NB4 (cell line): ENCODE measurements around the gene CAMKMT.

Experiments
- DNase-seq: peaks from one replicate; pipeline ENCODE4 v3.0.0; 2010; ENCODE audit warnings: low read depth
- H3K4me3 ChIP-seq: one replicate; pipeline ENCODE4 v1.5.1; 2011; ENCODE audit warnings: mild to moderate bottlenecking, low read depth, low read length, moderate library complexity
- MYC ChIP-seq: IDR thresholded peaks from 2 replicates; pipeline ENCODE4 v1.6.1; 2011; ENCODE audit warnings: low read depth, low read length
- POLR2A ChIP-seq: IDR thresholded peaks from 2 replicates; pipeline ENCODE4 v1.6.1; 2011; ENCODE audit warnings: mild to moderate bottlenecking; ENCODE audit not compliant: insufficient read length; ENCODE audit errors: extremely low read depth
- TF ChIP-seq, protein P1 (sequence below): IDR thresholded peaks from 2 replicates; pipeline ENCODE4 v1.6.1; 2011; ENCODE audit warnings: low read depth, low read length
- TF ChIP-seq, protein P2 (sequence below): IDR thresholded peaks from one replicate; pipeline ENCODE4 v1.5.1; 2012; ENCODE audit warnings: low read depth, low read length

Gene CAMKMT

DNA sequence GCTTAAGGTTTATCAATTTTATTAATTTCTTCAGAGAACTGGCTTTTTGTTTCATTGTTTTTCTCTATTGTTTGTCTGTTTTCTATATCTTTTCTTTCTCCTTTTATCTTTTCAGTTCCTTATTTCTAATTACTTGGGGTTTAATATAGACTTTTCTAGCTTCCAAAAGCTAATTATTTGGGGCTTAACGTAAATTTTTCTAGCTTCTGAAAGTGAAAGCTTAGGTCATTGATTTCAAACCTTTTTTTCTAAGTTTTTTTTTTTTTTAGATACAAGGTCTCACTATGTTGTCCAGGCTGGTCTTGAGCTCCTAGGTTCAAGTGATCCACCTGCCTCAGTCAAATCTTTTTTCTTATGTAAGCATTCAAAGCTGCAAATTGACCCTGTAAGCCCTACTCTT, 266.6 kb downstream of the CAMKMT start:
- no peak for DNase-seq
- no peak overlapping the region for H3K4me3 ChIP-seq
- TF ChIP-seq, protein P1, sequence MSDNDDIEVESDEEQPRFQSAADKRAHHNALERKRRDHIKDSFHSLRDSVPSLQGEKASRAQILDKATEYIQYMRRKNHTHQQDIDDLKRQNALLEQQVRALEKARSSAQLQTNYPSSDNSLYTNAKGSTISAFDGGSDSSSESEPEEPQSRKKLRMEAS = no peak
- TF ChIP-seq MYC = no peak
- TF ChIP-seq POLR2A = no peak
- TF ChIP-seq, protein P2, sequence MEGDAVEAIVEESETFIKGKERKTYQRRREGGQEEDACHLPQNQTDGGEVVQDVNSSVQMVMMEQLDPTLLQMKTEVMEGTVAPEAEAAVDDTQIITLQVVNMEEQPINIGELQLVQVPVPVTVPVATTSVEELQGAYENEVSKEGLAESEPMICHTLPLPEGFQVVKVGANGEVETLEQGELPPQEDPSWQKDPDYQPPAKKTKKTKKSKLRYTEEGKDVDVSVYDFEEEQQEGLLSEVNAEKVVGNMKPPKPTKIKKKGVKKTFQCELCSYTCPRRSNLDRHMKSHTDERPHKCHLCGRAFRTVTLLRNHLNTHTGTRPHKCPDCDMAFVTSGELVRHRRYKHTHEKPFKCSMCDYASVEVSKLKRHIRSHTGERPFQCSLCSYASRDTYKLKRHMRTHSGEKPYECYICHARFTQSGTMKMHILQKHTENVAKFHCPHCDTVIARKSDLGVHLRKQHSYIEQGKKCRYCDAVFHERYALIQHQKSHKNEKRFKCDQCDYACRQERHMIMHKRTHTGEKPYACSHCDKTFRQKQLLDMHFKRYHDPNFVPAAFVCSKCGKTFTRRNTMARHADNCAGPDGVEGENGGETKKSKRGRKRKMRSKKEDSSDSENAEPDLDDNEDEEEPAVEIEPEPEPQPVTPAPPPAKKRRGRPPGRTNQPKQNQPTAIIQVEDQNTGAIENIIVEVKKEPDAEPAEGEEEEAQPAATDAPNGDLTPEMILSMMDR = no peak

DNA sequence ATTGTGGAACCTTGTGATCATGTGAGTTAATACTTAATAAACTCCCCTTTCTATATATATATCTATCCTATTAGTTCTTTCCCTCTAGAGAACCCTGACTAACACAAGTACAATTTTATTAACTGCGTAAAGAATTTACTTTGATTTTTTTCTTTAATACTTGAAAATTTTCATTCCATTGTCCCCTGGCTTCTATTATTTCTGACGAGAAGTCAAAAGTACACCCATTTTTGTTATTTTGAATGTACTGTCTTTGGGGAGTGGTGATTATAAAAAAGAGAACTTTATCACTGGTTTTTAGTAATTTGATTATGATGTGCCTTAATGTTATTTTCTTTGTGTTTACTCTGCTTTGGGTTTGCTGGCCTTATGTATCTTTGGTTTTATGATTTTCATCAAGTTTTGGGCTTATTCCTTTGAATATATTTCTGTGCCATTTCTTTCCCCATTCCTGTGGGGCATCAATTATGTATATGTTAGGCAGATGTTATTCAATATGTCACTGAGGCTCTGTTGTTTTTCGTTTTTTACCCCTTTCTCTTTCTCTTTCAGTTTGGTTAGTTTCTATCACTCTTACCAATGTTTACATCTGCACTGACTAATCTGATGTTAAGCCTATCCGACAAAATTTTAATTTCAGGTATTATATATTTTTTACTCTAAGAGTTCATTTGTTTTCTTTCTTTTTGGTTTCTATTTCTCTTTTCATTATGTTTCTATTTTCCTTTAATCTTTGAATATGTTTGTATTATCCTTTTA, 271.4 kb downstream of the CAMKMT start:
- TF ChIP-seq MYC = no peak
- TF ChIP-seq, protein P2 = no peak
- TF ChIP-seq, protein P1 = no peak
- TF ChIP-seq POLR2A = no peak
- no peak overlapping the region for H3K4me3 ChIP-seq

DNA sequence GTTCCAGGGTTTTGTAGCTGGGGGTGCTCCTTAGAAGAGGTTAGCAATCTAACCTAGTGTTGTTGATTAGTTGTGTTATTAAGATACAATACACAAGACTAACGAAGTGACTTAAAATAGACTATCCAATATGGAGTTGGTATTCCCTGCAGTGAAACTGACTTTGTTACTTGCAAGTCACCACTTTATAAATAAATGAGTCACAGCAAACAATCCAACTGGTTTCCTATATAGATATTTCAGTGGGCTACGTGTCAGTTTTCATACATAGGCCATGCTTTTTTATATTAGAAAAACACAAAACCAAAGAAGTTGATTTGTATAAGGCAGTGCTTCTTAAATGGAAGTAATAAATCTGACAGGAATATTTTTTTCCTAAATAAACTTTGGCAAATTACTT, 274.0 kb downstream of the CAMKMT start:
- no peak for DNase-seq
- TF ChIP-seq POLR2A (no peak), MYC (no peak)
- TF ChIP-seq, protein P1 = no peak
- TF ChIP-seq, protein P2 = no peak
- H3K4me3 ChIP-seq = no peak overlapping the region

More for the DNA sequence above, 271.4 kb downstream of the CAMKMT start:
- DNase-seq = no peak

DNA sequence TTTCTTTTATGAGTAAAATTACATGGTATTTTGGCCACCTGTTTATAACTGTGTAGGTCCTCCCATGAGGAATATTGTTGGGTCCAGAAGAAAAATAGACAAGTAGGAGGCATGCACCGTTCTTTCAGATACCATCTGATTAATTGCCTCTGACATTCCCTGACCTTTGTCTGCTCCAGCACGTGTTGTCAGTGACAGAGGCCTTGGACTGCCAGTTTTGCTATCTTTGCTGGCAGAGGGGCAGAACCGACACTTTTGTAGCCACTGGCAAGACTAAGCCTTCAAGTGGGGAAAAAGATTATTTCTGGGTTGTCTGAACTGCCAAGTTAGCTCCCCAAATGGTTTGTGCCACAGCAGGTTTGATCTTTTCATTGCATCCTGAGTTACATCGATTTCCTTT, 276.9 kb downstream of the CAMKMT start:
- TF ChIP-seq, protein P2 = no peak
- DNase-seq = no peak
- no peak overlapping the region for H3K4me3 ChIP-seq

DNA sequence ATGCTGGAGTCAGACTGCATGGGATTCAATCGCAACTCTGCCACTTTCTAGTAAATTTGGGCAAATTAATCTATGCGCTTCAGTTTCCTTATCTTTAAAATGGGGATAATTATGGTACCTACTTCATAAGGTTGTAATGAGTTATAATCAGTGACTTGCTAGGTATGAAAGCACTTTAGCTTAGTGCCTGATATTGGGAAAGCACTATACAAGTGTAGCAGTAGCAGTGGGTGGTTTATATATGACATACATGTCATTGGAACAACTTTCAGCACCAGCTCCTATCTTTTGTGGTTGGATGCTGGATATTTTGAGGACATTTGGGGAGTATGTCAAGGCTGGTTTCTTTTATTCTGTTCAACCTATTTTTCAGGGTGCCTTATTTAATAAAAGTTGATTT, 277.7 kb downstream of the CAMKMT start:
- DNase-seq = no peak
- TF ChIP-seq, protein P1 = no peak
- TF ChIP-seq MYC = no peak
- no peak for TF ChIP-seq POLR2A
- TF ChIP-seq, protein P2 = no peak
- no peak overlapping the region for H3K4me3 ChIP-seq
